ENCODE data around the gene REX1BD. TPM values are rescaled to one million over a fixed set of nuclear protein-coding genes. Genes with fewer than 3 reads are reported as not detected.
"Not testable (repeated sequence)": the region's sequence is repeated elsewhere in the genome, so short reads cannot be mapped to it uniquely, and the experiment has no call there.

The REX1BD gene
- total RNA-seq, 1 experiment from 2014 or later = 39.9 TPM

- peaks cover 7% of the 10 kb centered on the region for H3K27me3 Mint-ChIP-seq (ENCODE audit: unreplicated experiment)
- intact Hi-C loops (cut with micrococcal nuclease; ENCODE audit: unreplicated experiment) = no loop called here
- TF ChIP-seq CTCF (IDR thresholded peaks at IDR 0.05; ENCODE audit: unreplicated experiment) = no peak
- no peaks in the 10 kb centered on the region for H3K4me1 Mint-ChIP-seq (ENCODE audit: low read depth, unreplicated experiment)
- H3K36me3 Mint-ChIP-seq (ENCODE audit: insufficient read depth, unreplicated experiment) = no peaks in the 10 kb centered on the region
- CTCF ChIA-PET = interaction anchor here (0.6 kb wide), 1 partner anchor 9 kb away, joined by 8 read pairs; no protein-coding TSS in a partner anchor
- no peaks in the 10 kb centered on the region for H3K9me3 Mint-ChIP-seq (ENCODE audit: low read depth, unreplicated experiment)
- no peak overlapping the region for H3K4me3 Mint-ChIP-seq (ENCODE audit: low read depth, unreplicated experiment)
- no TSS peak for BruUV-seq (replicated peaks)
- H3K27ac Mint-ChIP-seq (ENCODE audit: unreplicated experiment) = no peak overlapping the region
- no peak for DNase-seq
These were observed 9.4 kb downstream of the REX1BD start for GRCh38 chr19:18597809-18598660.

GRCh38 chr19:18599485-18599884, 10.9 kb downstream of the REX1BD start:
- CTCF ChIA-PET = interaction anchor here (0.8 kb wide), 1 partner anchor 247 kb away, joined by 3 read pairs; no protein-coding TSS in a partner anchor
- no peaks in the 10 kb centered on the region for H3K9me3 Mint-ChIP-seq (ENCODE audit: low read depth, unreplicated experiment)
- no peak for DNase-seq
- H3K36me3 Mint-ChIP-seq (ENCODE audit: insufficient read depth, unreplicated experiment) = no peaks in the 10 kb centered on the region
- no peak overlapping the region for H3K4me3 Mint-ChIP-seq (ENCODE audit: low read depth, unreplicated experiment)
- intact Hi-C loops (cut with micrococcal nuclease; ENCODE audit: unreplicated experiment) = no loop called here
- H3K4me1 Mint-ChIP-seq (ENCODE audit: low read depth, unreplicated experiment) = no peaks in the 10 kb centered on the region
- no TSS peak for BruUV-seq (replicated peaks)
- TF ChIP-seq CTCF (IDR thresholded peaks at IDR 0.05; ENCODE audit: unreplicated experiment) = no peak
- H3K27ac Mint-ChIP-seq (ENCODE audit: unreplicated experiment) = no peak overlapping the region
- peaks cover 17% of the 10 kb centered on the region for H3K27me3 Mint-ChIP-seq (ENCODE audit: unreplicated experiment)

GRCh38 chr19:18600692-18601397, 12.2 kb downstream of the REX1BD start:
- H3K4me3 Mint-ChIP-seq (ENCODE audit: low read depth, unreplicated experiment); H3K27ac Mint-ChIP-seq (ENCODE audit: unreplicated experiment); H3K4me1 Mint-ChIP-seq (ENCODE audit: low read depth, unreplicated experiment); H3K9me3 Mint-ChIP-seq (ENCODE audit: low read depth, unreplicated experiment); intact Hi-C loops (cut with micrococcal nuclease; ENCODE audit: unreplicated experiment); BruUV-seq (replicated peaks); H3K36me3 Mint-ChIP-seq (ENCODE audit: insufficient read depth, unreplicated experiment); DNase-seq: not testable (repeated sequence)
- H3K27me3 Mint-ChIP-seq (ENCODE audit: unreplicated experiment) = peaks cover 31% of the 10 kb centered on the region
- CTCF ChIA-PET = interaction anchor here (0.6 kb wide), 1 partner anchor 163 kb away, joined by 5 read pairs; no protein-coding TSS in a partner anchor

- Mint-ChIP-seq H3K4me1 (ENCODE audit: low read depth, unreplicated experiment) (no peaks in the 10 kb centered on the region), H3K9me3 (ENCODE audit: low read depth, unreplicated experiment) (no peaks in the 10 kb centered on the region), H3K36me3 (ENCODE audit: insufficient read depth, unreplicated experiment) (no peaks in the 10 kb centered on the region), H3K27ac (ENCODE audit: unreplicated experiment) (no peak overlapping the region), H3K4me3 (ENCODE audit: low read depth, unreplicated experiment) (no peak overlapping the region), H3K27me3 (ENCODE audit: unreplicated experiment) (peaks cover 32% of the 10 kb centered on the region)
- intact Hi-C loops (cut with micrococcal nuclease; ENCODE audit: unreplicated experiment) = no loop called here
- BruUV-seq (replicated peaks) = no TSS peak
- DNase-seq = no peak
- no peak for TF ChIP-seq CTCF (IDR thresholded peaks at IDR 0.05; ENCODE audit: unreplicated experiment)
- CTCF ChIA-PET = no interaction called here
These were observed 13.3 kb downstream of the REX1BD start for GRCh38 chr19:18601875-18602274.

Data from Calu3 (cell line).